GF-D8 (cell line): ENCODE results near the gene ATXN10.

ENCODE experiments used
- DNase-seq: peaks from one replicate; lab custom pipeline; 2025; lab: John Stamatoyannopoulos, UW

Gene ATXN10

DNA sequence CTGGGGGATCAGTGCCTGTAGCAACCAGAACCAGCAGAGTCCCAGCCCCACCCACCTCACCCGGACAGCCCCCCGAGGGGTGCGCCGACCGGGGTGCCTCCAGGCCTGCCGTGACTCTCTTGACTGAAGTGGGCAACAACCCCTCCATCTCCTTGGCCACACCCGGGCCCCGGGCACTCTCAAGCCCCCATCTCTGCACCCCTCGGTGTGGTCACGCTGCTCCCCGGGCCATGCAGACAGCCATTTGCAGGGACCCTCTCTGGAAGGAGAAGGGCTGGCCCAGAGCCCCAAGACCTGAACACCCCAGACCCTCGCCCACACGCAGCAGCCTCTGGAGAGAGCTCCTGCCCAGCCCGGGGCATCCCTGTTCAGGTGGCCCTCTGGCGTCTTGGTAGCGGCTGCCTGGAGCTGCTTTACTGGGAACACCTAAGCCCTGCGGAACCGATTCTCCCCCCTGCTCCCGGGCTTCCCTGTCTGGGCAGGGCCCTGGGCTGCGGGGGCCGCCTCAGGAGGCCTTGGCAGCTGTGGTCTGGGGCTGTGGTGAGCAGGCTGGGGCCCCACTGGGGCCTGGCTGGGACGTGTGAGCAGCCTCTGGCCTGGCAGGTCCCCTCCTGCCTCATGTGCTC, 220.5 kb downstream of the ATXN10 start:
- no peak for DNase-seq

DNA sequence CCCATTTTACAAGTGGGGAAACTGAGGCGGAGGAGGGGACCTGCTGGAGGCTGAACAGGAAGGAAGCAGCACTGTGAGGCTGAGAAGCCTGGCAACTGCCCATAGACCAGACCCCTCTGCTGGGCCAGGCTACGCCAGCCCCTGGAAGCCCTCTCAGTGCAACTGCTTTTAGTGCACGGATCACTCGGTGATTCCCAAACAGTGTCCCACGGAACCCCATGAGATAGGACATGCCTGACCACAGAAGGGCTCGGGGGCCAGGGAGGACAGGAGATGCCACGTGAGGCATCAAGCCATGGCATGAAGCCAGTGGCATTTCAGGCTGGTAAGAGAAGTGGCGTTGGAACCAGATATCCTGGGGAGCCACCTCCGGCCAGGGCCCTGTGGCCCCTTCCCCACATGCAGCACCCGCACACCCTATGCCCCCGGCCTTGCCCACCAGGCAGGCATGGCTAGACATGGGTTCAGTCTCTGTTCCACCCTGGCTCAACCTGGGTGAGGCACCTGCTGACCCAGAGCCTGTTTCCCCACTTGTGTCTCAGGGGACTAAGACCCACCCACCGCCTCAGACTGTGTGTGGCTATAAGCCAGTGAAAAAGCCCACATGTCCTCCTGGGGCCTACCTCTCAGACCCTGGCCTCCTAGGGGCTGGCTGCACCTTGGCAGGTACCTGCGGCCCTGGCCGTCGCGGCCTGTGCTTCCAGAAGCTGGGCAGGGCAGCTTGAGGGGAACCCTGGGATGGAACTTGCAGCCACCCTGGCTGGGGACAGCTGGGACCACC, 221.2 kb downstream of the ATXN10 start:
- no peak for DNase-seq

DNA sequence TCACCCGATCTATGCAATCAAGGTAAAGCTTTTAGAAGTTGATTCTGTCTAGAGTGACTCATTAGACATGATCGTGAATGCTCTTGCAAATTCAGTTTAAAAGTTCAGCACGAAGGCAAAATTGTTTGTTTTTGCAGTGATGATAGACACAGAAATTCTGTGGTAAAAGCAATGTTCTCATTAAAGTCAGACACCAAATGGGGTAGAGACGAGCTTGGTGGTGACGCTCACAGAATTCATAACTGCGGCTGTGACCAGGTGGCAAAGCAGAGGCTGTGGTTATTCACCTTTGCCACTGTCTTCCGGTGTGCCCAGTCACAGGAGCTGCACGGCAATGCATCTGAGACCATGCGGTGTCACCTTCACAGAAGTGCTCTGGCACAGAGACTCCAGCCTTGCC, 221.9 kb downstream of the ATXN10 start:
- no peak for DNase-seq
